H1 (cell line): ENCODE data around the gene ZNF488. TPM values are rescaled to one million over a fixed set of nuclear protein-coding genes. Genes with fewer than 3 reads are reported as not detected.

Experiments
- CTCF ChIA-PET: fragments of 300-600 bp; sonication (Branson Sonifier 250); formaldehyde crosslinking; loops from one replicate; lab custom pipeline; 2021; ENCODE audit not compliant: partially characterized antibody; lab: Charles Lee
- POLR2A ChIA-PET: fragments of 300-600 bp; sonication (Branson Sonifier 250); formaldehyde crosslinking; loops from one replicate; lab custom pipeline; 2021; ENCODE audit warnings: inconsistent platforms; ENCODE audit not compliant: partially characterized antibody; lab: Charles Lee
- DNase-seq, 2 experiments: peaks; one replicate each; pipeline versions ENCODE4 v3.0.0 to v3.0.0-alpha.2; 2010 to 2022; ENCODE audit warnings: low spot score in 2 of 2, low read depth in 1 of 2, mixed read lengths in 1 of 2
- FAIRE-seq: peaks from 2 replicates; lab custom pipeline; 2011; peaks lifted over from hg19 to GRCh38; lab: Jason Lieb, UNC
- H2AFZ ChIP-seq: 2 replicates; pipeline ENCODE4 v1.8.1; 2012; ENCODE audit warnings: low read length, inconsistent platforms
- H2AK5ac ChIP-seq: 2 replicates; pipeline ENCODE4 v1.6.1; 2013; ENCODE audit warnings: low read depth, low read length
- H2BK120ac ChIP-seq: replicated peaks from 2 replicates; pipeline ENCODE3; 2013; ENCODE audit warnings: low read depth, low read length, inconsistent platforms
- H2BK12ac ChIP-seq: 2 replicates; pipeline ENCODE4 v1.6.1; 2013; ENCODE audit warnings: low read depth, low read length
- H2BK15ac ChIP-seq: 2 replicates; pipeline ENCODE4 v1.6.1; 2013; ENCODE audit warnings: low read length
- H2BK20ac ChIP-seq: 2 replicates; pipeline ENCODE4 v1.6.1; 2013; ENCODE audit warnings: low read length
- H2BK5ac ChIP-seq: 2 replicates; pipeline ENCODE4 v1.6.1; 2013; ENCODE audit warnings: low read depth, low read length
- H3K14ac ChIP-seq: 2 replicates; pipeline ENCODE4 v1.6.1; 2013; ENCODE audit warnings: inconsistent platforms; ENCODE audit not compliant: insufficient read length
- H3K18ac ChIP-seq: 2 replicates; pipeline ENCODE4 v1.6.1; 2013; ENCODE audit warnings: low read length; ENCODE audit errors: extremely low read depth
- H3K23ac ChIP-seq: 2 replicates; pipeline ENCODE4 v1.6.1; 2013; ENCODE audit warnings: inconsistent platforms; ENCODE audit not compliant: insufficient read length
- H3K23me2 ChIP-seq: 2 replicates; pipeline ENCODE4 v1.6.1; 2013; ENCODE audit warnings: low read depth, low read length
- H3K27ac ChIP-seq: 2 replicates; pipeline ENCODE4 v1.6.1; 2011; ENCODE audit warnings: low read depth, low read length, inconsistent platforms
- H3K27me3 ChIP-seq, 4 experiments: replicated peaks in 1 of 4; 1 replicate in 1 of 4; 2 replicates in 3 of 4; pipeline versions ENCODE4 v1.6.1 to v1.8.1; 2011 to 2013; ENCODE audit warnings: low read length in 3 of 4, mild to moderate bottlenecking in 3 of 4, inconsistent platforms in 2 of 4, mixed read lengths in 2 of 4, moderate library complexity in 1 of 4; ENCODE audit not compliant: control insufficient read depth in 3 of 4, insufficient read depth in 3 of 4; ENCODE audit errors: extremely low read depth in 1 of 4
- H3K36me3 ChIP-seq, 4 experiments: 2 replicates each; pipeline versions ENCODE4 v1.6.1 to v1.8.1; 2011 to 2013; ENCODE audit warnings: mild to moderate bottlenecking in 4 of 4, low read length in 3 of 4, moderate library complexity in 2 of 4, control low read depth in 1 of 4, inconsistent platforms in 1 of 4; ENCODE audit not compliant: insufficient read depth in 4 of 4, control insufficient read depth in 2 of 4
- H3K4ac ChIP-seq: replicated peaks from 2 replicates; pipeline ENCODE3; 2013; ENCODE audit warnings: low read length, low read depth, mixed read lengths, inconsistent platforms; ENCODE audit not compliant: insufficient read length
- H3K4me1 ChIP-seq, 4 experiments: replicated peaks in 1 of 4; 1 replicate in 1 of 4; 2 replicates in 3 of 4; pipeline versions ENCODE4 v1.6.1 to v1.8.1; 2011 to 2013; ENCODE audit warnings: low read length in 3 of 4, inconsistent platforms in 2 of 4, mixed read lengths in 1 of 4; ENCODE audit not compliant: insufficient read depth in 4 of 4, control insufficient read depth in 3 of 4
- H3K4me2 ChIP-seq, 2 experiments: 2 replicates each; pipeline versions ENCODE4 v1.6.1 to v1.8.1; 2011 to 2013; ENCODE audit warnings: low read depth in 2 of 2, low read length in 2 of 2, control low read depth in 1 of 2, inconsistent platforms in 1 of 2, mild to moderate bottlenecking in 1 of 2; ENCODE audit not compliant: insufficient read depth in 1 of 2
- H3K4me3 ChIP-seq, 4 experiments: fragments of 200-600, 300-600 bp in 1 of 4; sonication (generic), shearing (Covaris generic), sonication (Bioruptor Twin) in 1 of 4; 2 replicates each; pipeline versions ENCODE4 v1.5.1 to v1.8.1; 2011 to 2016; ENCODE audit warnings: low read length in 4 of 4, low read depth in 3 of 4, control low read depth in 2 of 4, inconsistent platforms in 2 of 4, mild to moderate bottlenecking in 2 of 4, mixed read lengths in 1 of 4, moderate library complexity in 1 of 4; ENCODE audit not compliant: insufficient read depth in 2 of 4; ENCODE audit errors: extremely low read depth in 1 of 4
- H3K56ac ChIP-seq: replicated peaks from 2 replicates; pipeline ENCODE3; 2013; ENCODE audit warnings: low read depth, mild to moderate bottlenecking, mixed read lengths, low read length, inconsistent platforms; ENCODE audit not compliant: insufficient read length
- H3K79me1 ChIP-seq: 2 replicates; pipeline ENCODE4 v1.6.1; 2013; ENCODE audit warnings: low read depth, low read length, control low read depth
- H3K79me2 ChIP-seq, 2 experiments: 2 replicates each; pipeline versions ENCODE4 v1.6.1 to v1.8.1; 2012 to 2013; ENCODE audit warnings: low read length in 2 of 2, mild to moderate bottlenecking in 2 of 2, inconsistent platforms in 1 of 2; ENCODE audit not compliant: insufficient read depth in 2 of 2, control insufficient read depth in 1 of 2
- H3K9ac ChIP-seq, 4 experiments: replicated peaks in 1 of 4; 1 replicate in 1 of 4; 2 replicates in 3 of 4; pipeline versions ENCODE4 v1.6.1 to v1.8.1; 2011 to 2013; ENCODE audit warnings: low read depth in 3 of 4, low read length in 3 of 4, control low read depth in 2 of 4, mild to moderate bottlenecking in 2 of 4, moderate library complexity in 2 of 4, inconsistent platforms in 1 of 4; ENCODE audit errors: extremely low read depth in 1 of 4
- H3K9me3 ChIP-seq, 2 experiments: 2 replicates each; pipeline versions ENCODE4 v1.6.1 to v1.8.1; 2012 to 2013; ENCODE audit warnings: mild to moderate bottlenecking in 2 of 2, moderate library complexity in 2 of 2, control low read depth in 1 of 2, inconsistent platforms in 1 of 2, low read depth in 1 of 2, low read length in 1 of 2, mixed read lengths in 1 of 2; ENCODE audit not compliant: insufficient read depth in 2 of 2
- H4K20me1 ChIP-seq, 2 experiments: replicated peaks in 1 of 2; 2 replicates each; pipeline versions ENCODE3 to v1.8.1; 2011 to 2013; ENCODE audit warnings: inconsistent platforms in 2 of 2, low read length in 2 of 2, mild to moderate bottlenecking in 1 of 2; ENCODE audit not compliant: insufficient read depth in 2 of 2, control insufficient read depth in 1 of 2
- H4K5ac ChIP-seq: 2 replicates; pipeline ENCODE4 v1.6.1; 2013; ENCODE audit warnings: low read length, low read depth, mixed read lengths, inconsistent platforms; ENCODE audit not compliant: insufficient read length
- H4K8ac ChIP-seq: 2 replicates; pipeline ENCODE4 v1.8.0; 2013; ENCODE audit warnings: mild to moderate bottlenecking, moderate library complexity, low read length, inconsistent platforms; ENCODE audit not compliant: insufficient read depth; ENCODE audit errors: extremely low read depth
- H4K91ac ChIP-seq: replicated peaks from 2 replicates; pipeline ENCODE3; 2013; ENCODE audit warnings: low read length, mixed read lengths, inconsistent platforms; ENCODE audit not compliant: insufficient read length
- ASH2L ChIP-seq: fragments of 200-600, 300-600 bp; sonication (generic); IDR thresholded peaks from one replicate; pipeline ENCODE4 v1.7.1; 2017; ENCODE audit warnings: low read length
- ATF2 ChIP-seq: IDR thresholded peaks from 2 replicates; pipeline ENCODE4 v1.6.1; 2012; ENCODE audit warnings: low read length, inconsistent platforms
- BACH1 ChIP-seq: IDR thresholded peaks from 2 replicates; pipeline ENCODE4 v1.6.1; 2012; ENCODE audit warnings: low read length, improper control_type of control experiment
- CTCF ChIP-seq, 3 experiments: IDR thresholded peaks; 1 replicate in 2 of 3; 2 replicates in 1 of 3; pipeline versions ENCODE4 v1.5.1 to v1.6.1; 2011; ENCODE audit warnings: low read length in 3 of 3, mild to moderate bottlenecking in 3 of 3, inconsistent platforms in 2 of 3, low read depth in 1 of 3, moderate library complexity in 1 of 3; ENCODE audit not compliant: insufficient read depth in 1 of 3; ENCODE audit errors: control extremely low read depth in 1 of 3
- GTF2F1 ChIP-seq: IDR thresholded peaks from 2 replicates; pipeline ENCODE4 v1.6.1; 2012; ENCODE audit warnings: low read depth, low read length, improper control_type of control experiment, borderline replicate concordance
- RFX5 ChIP-seq: IDR thresholded peaks from 2 replicates; pipeline ENCODE4 v1.6.1; 2011; ENCODE audit warnings: low read depth, low read length, improper control_type of control experiment, borderline replicate concordance
- RXRA ChIP-seq: IDR thresholded peaks from 2 replicates; pipeline ENCODE4 v1.6.1; 2011; ENCODE audit warnings: low read depth, mild to moderate bottlenecking, low read length, moderate library complexity; ENCODE audit not compliant: insufficient read depth
- TCF12 ChIP-seq: IDR thresholded peaks from 2 replicates; pipeline ENCODE4 v1.6.1; 2011; ENCODE audit warnings: low read depth, mild to moderate bottlenecking, low read length
- WGBS, 2 experiments: shearing (Covaris generic) in 1 of 2; methylation state at CpG; one replicate each; pipeline versions ENCODE4 v1.1.6 to v1.1.7; 2013 to 2015; ENCODE audit warnings: low lambda C conversion rate in 2 of 2, mixed read lengths in 2 of 2, inconsistent platforms in 1 of 2, low coverage in 1 of 2, missing lambda C conversion rate in 1 of 2; ENCODE audit not compliant: insufficient replicate concordance in 2 of 2, insufficient coverage in 1 of 2, insufficient read length in 1 of 2; ENCODE audit errors: extremely low coverage in 1 of 2, missing lambda C conversion rate in 1 of 2; 5-methylcytosine and 5-hydroxymethylcytosine counted together
- polyA plus RNA-seq, 7 experiments: library from polyadenylated mRNA; depleted of rRNA in 3 of 7; stranded (reverse) in 5 of 7; unstranded in 2 of 7; fragments of >200 nt in 5 of 7; fragments of 200-250 nt in 2 of 7; gene quantifications; 1 replicate in 5 of 7; 2 replicates in 1 of 7; 4 replicates in 1 of 7; pipeline versions ENCODE4 v1.2.1 to v1.2.3, GENCODE V29; 2011 to 2013; ENCODE audit warnings: missing spikeins in 2 of 7, mixed read lengths in 2 of 7
- total RNA-seq: library from RNA; stranded (reverse); fragmentation: NEBNext Ultra II Directional; extraction: Animal tissue kit (Norgen Biotek cat#: 25700); gene quantifications from 2 replicates; pipeline ENCODE4 v1.2.1, GENCODE V29; 2021

ZNF488 gene
- total and polyA plus RNA-seq, 2 of the 8 experiments (the other 6 are each of a cell fraction or from before 2014, with no cell fraction given): 7.9 to 11.4 TPM

- no peak overlapping the region for H3K9ac ChIP-seq
- 76% methylated on average over 13 of the region's 15 CpGs; no CpG with 5 or more reads in 1 of the 2 experiments for WGBS, 2 experiments
- no peak overlapping the region for H2BK12ac ChIP-seq
- H3K79me2 ChIP-seq: no peaks in the 10 kb centered on the region
- FAIRE-seq: no peak
- H2AK5ac ChIP-seq: no peak overlapping the region
- H4K8ac ChIP-seq: no peak overlapping the region
- H2BK15ac ChIP-seq: no peak overlapping the region; the same call in 1 of the 2 replicates
- H3K14ac ChIP-seq: no peak overlapping the region
- H4K5ac ChIP-seq: no peak overlapping the region
- peaks cover 0 to 1% (median under 1%) of the 10 kb centered on the region in 4 experiments; a peak in 3 of 7 replicates for H3K4me1 ChIP-seq
- H3K23ac ChIP-seq: no peak overlapping the region
- no peak overlapping the region for H2BK20ac ChIP-seq
- ChIA-PET POLR2A (no interaction called here), CTCF (interaction anchor here (0.8 to 1.1 kb wide), 3 partner anchors 10 to 29 kb away, joined by 3 to 4 read pairs (median 3); no protein-coding TSS in a partner anchor)
- H3K36me3 ChIP-seq: no peaks in the 10 kb centered on the region
- peaks cover 0 to 3% of the 10 kb centered on the region in 2 experiments for H4K20me1 ChIP-seq
- H3K27ac ChIP-seq: no peak overlapping the region
- H3K4ac ChIP-seq: no peak overlapping the region
- no peak overlapping the region for H3K18ac ChIP-seq
- H3K4me3 ChIP-seq: no peak overlapping the region
- H2BK5ac ChIP-seq: no peak overlapping the region
- H4K91ac ChIP-seq: no peak overlapping the region
- no peaks in the 10 kb centered on the region for H3K79me1 ChIP-seq
- no peak overlapping the region for H2BK120ac ChIP-seq
- no peak overlapping the region for H2AFZ ChIP-seq
- no peaks in the 10 kb centered on the region for H3K27me3 ChIP-seq
- no peak overlapping the region for H3K56ac ChIP-seq
- no peaks in the 10 kb centered on the region for H3K9me3 ChIP-seq
- peaks cover 4% of the 10 kb centered on the region; the same call in 1 of the 2 replicates for H3K23me2 ChIP-seq
- DNase-seq: no peak
- H3K4me2 ChIP-seq: no peak overlapping the region
- TF ChIP-seq GTF2F1 (no peak), ASH2L (no peak), BACH1 (no peak), ATF2 (no peak), RXRA (no peak), TCF12 (no peak), RFX5 (no peak), CTCF (IDR thresholded peaks at IDR 0.05; ENCODE audit: control extremely low read depth in 1 of 3, insufficient read depth in 1 of 3, low read depth in 1 of 3, low read length in 3 of 3) (no peak)
These were observed 25.2 kb upstream of the ZNF488 start for GRCh38 chr10:47409171-47409865.
